Endodermal cell (in vitro differentiated cells): ENCODE data around the gene GAPDH. TPM values are rescaled to one million over a fixed set of nuclear protein-coding genes. Genes with fewer than 3 reads are reported as not detected.

Source experiments
- DNase-seq: peaks from one replicate; pipeline ENCODE4 v3.0.0-alpha.2; 2017
- H3K27ac ChIP-seq: 2 replicates; pipeline ENCODE4 v1.5.1; 2013; ENCODE audit warnings: mild to moderate bottlenecking, low read depth, low read length, moderate library complexity
- H3K27me3 ChIP-seq: 2 replicates; pipeline ENCODE4 v1.6.1; 2013; ENCODE audit warnings: mild to moderate bottlenecking, low read length, moderate library complexity; ENCODE audit not compliant: insufficient read depth, control insufficient read depth, poor library complexity, severe bottlenecking
- H3K36me3 ChIP-seq: 2 replicates; pipeline ENCODE4 v1.7.0; 2013; ENCODE audit warnings: mild to moderate bottlenecking, low read length, moderate library complexity; ENCODE audit not compliant: control insufficient read depth, insufficient read depth
- H3K4me1 ChIP-seq: one replicate; pipeline ENCODE4 v1.7.0; 2013; ENCODE audit warnings: low read length; ENCODE audit not compliant: control insufficient read depth, insufficient read depth
- H3K4me3 ChIP-seq: 2 replicates; pipeline ENCODE4 v1.5.1; 2013; ENCODE audit warnings: mild to moderate bottlenecking, low read length, moderate library complexity
- H3K9ac ChIP-seq: 2 replicates; pipeline ENCODE4 v1.6.1; 2013; ENCODE audit warnings: mild to moderate bottlenecking, low read length, moderate library complexity; ENCODE audit not compliant: poor library complexity, severe bottlenecking; ENCODE audit errors: extremely low read depth
- H3K9me3 ChIP-seq: 2 replicates; pipeline ENCODE4 v1.6.1; 2013; ENCODE audit warnings: mild to moderate bottlenecking, low read length, moderate library complexity; ENCODE audit not compliant: control insufficient read depth
- H3K27ac Mint-ChIP-seq: 2 replicates; pipeline ENCODE4 v1.8.0; 2020; ENCODE audit warnings: mixed read lengths
- H3K27me3 Mint-ChIP-seq: 2 replicates; pipeline ENCODE4 v1.8.0; 2021; ENCODE audit warnings: mild to moderate bottlenecking, mixed read lengths; ENCODE audit not compliant: insufficient read depth
- H3K36me3 Mint-ChIP-seq: 2 replicates; pipeline ENCODE4 v1.8.0; 2020; ENCODE audit warnings: low read depth, mixed read lengths
- H3K4me1 Mint-ChIP-seq: 2 replicates; pipeline ENCODE4 v1.8.0; 2020; ENCODE audit warnings: mixed read lengths
- H3K4me3 Mint-ChIP-seq: 2 replicates; pipeline ENCODE4 v1.8.0; 2020; ENCODE audit warnings: mild to moderate bottlenecking, moderate library complexity, mixed read lengths
- H3K9me3 Mint-ChIP-seq: 2 replicates; pipeline ENCODE4 v1.8.0; 2020; ENCODE audit warnings: mild to moderate bottlenecking, mixed read lengths
- CTCF ChIP-seq: fragments of 200-600 bp; sonication (generic); conservative IDR thresholded peaks from 2 replicates; pipeline ENCODE4 v1.5.0; 2021; ENCODE audit warnings: antibody characterized with exemption, mild to moderate bottlenecking
- WGBS, 2 experiments: methylation state at CpG; one replicate each; pipeline versions ENCODE4 v1.1.5 to v1.1.7; 2013; ENCODE audit warnings: missing lambda C conversion rate in 2 of 2, mixed read lengths in 1 of 2; ENCODE audit not compliant: insufficient coverage in 1 of 2, insufficient read length in 1 of 2; 5-methylcytosine and 5-hydroxymethylcytosine counted together
- total RNA-seq, 2 donors: library from RNA; stranded (reverse); fragmentation: NEBNext Ultra II Directional in 1 of 2; extraction: Animal tissue kit (Norgen Biotek cat#: 25700) in 1 of 2; gene quantifications; 2 replicates in 1 of 2; 3 replicates in 1 of 2; pipeline ENCODE4 v1.2.1, GENCODE V29; 2021

GAPDH gene
- total RNA-seq, 2 donors from 2014 or later = 2,848 to 5,273 TPM

- Histone ChIP-seq H3K9me3 (no peaks in the 10 kb centered on the region), H3K9ac (no peak overlapping the region), H3K27me3 (no peaks in the 10 kb centered on the region), H3K4me1 (peaks cover 3% of the 10 kb centered on the region), H3K36me3 (peaks cover 71% of the 10 kb centered on the region), H3K27ac (no peak overlapping the region), H3K4me3 (no peak overlapping the region)
- Mint-ChIP-seq H3K9me3 (no peaks in the 10 kb centered on the region), H3K4me1 (peaks cover 15% of the 10 kb centered on the region), H3K36me3 (peaks cover 73% of the 10 kb centered on the region), H3K27me3 (no peaks in the 10 kb centered on the region), H3K4me3 (no peak overlapping the region), H3K27ac (peak overlapping the region; percentile 4)
- no peak for DNase-seq
- WGBS, 2 experiments = 94 to 96% methylated on average over 12 to 18 of the region's 18 CpGs
- no peak for TF ChIP-seq CTCF
Measured at GRCh38 chr12:6530576-6531260, 3.6 kb upstream of the GAPDH start.

GRCh38 chr12:6532051-6532926, 2.0 kb upstream of the GAPDH start:
- Histone ChIP-seq H3K9me3 (no peaks in the 10 kb centered on the region), H3K4me3 (peak overlapping the region; percentile 95), H3K4me1 (peaks cover 3% of the 10 kb centered on the region), H3K27ac (peak overlapping the region; percentile 92), H3K9ac (peak overlapping the region; percentile 96), H3K27me3 (no peaks in the 10 kb centered on the region), H3K36me3 (peaks cover 71% of the 10 kb centered on the region)
- Mint-ChIP-seq H3K9me3 (no peaks in the 10 kb centered on the region), H3K27me3 (no peaks in the 10 kb centered on the region), H3K36me3 (peaks cover 73% of the 10 kb centered on the region), H3K27ac (peak overlapping the region; percentile 94), H3K4me3 (peak overlapping the region; percentile 96), H3K4me1 (peaks cover 27% of the 10 kb centered on the region)
- peak; percentile 89 for DNase-seq
- TF ChIP-seq CTCF = no peak
- 32 to 53% methylated on average over 10 to 20 of the region's 20 CpGs for WGBS, 2 experiments

- H3K27me3 Mint-ChIP-seq = no peaks in the 10 kb centered on the region
- peak overlapping the region; percentile 92 for H3K27ac ChIP-seq
- peak overlapping the region; percentile 96 for H3K9ac ChIP-seq
- H3K4me1 Mint-ChIP-seq = peaks cover 32% of the 10 kb centered on the region
- peak overlapping the region; percentile 94 for H3K27ac Mint-ChIP-seq
- peak overlapping the region; percentile 96 for H3K4me3 Mint-ChIP-seq
- peaks cover 70% of the 10 kb centered on the region for H3K36me3 ChIP-seq
- H3K9me3 Mint-ChIP-seq = no peaks in the 10 kb centered on the region
- peaks cover 73% of the 10 kb centered on the region for H3K36me3 Mint-ChIP-seq
- peak overlapping the region; percentile 95 for H3K4me3 ChIP-seq
- no peak for TF ChIP-seq CTCF
- peaks cover 3% of the 10 kb centered on the region for H3K4me1 ChIP-seq
- WGBS, 2 experiments = 6 to 22% methylated on average over 3 to 14 of the region's 14 CpGs
- no peaks in the 10 kb centered on the region for H3K27me3 ChIP-seq
- no peaks in the 10 kb centered on the region for H3K9me3 ChIP-seq
- DNase-seq = peak; percentile 94
Measured at GRCh38 chr12:6532927-6533652, 1.2 kb upstream of the GAPDH start.
